Measurements from ENCODE around the gene KCNA10.

DNA sequence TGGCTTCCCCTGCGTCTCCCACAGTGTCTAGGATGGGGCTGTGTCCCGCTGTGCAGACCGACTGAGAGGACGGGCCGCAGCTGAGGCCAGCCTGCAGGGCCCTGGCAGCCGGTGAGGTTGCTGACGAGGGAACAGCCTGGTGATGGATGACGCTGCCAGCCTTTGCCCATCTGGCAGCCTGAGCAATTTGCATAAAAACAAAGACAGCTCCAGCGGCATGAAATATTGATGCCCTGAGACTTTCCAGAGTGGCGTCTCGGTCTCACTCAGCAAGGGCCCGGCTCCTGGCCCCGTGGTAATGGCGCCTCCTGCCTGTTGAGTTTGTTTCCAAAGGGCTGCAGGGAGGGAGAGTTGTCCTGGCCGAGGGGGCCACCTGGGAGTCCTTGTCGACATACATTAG is 19.1 kb upstream of the KCNA10 start:
- no peak for TF ChIP-seq POLR2A (IDR thresholded peaks at IDR 0.05; ENCODE audit: low read length)
- no peak for TF ChIP-seq GATA1 (IDR thresholded peaks at IDR 0.05; ENCODE audit: low read depth, low read length)
